CD4-positive, alpha-beta memory T cell (primary cell): Measurements from ENCODE around the gene MACF1. TPM values are rescaled to one million over a fixed set of nuclear protein-coding genes. Genes with fewer than 3 reads are reported as not detected.

ENCODE experiments used
- CTCF ChIA-PET: fragments of 350-600 bp; sonication (Branson Sonifier 250); formaldehyde crosslinking; loops from one replicate; lab custom pipeline; 2021; ENCODE audit warnings: inconsistent platforms; ENCODE audit not compliant: partially characterized antibody; lab: Charles Lee
- POLR2A ChIA-PET: fragments of 350-600 bp; sonication (Branson Sonifier 250); formaldehyde crosslinking; loops from one replicate; lab custom pipeline; 2021; ENCODE audit not compliant: partially characterized antibody; lab: Charles Lee
- DNase-seq, 5 donors: peaks; one replicate each; pipeline versions ENCODE4 v3.0.0 to v3.0.0-alpha.2; 2020 to 2022; ENCODE audit warnings: mixed read lengths in 1 of 5
- H3K27ac ChIP-seq: one replicate; pipeline ENCODE4 v1.7.0; 2013; ENCODE audit warnings: low read depth, low read length
- H3K27me3 ChIP-seq: 2 replicates; pipeline ENCODE4 v1.7.0; 2013; ENCODE audit warnings: mild to moderate bottlenecking, low read length, moderate library complexity; ENCODE audit not compliant: insufficient read depth
- H3K36me3 ChIP-seq: 2 replicates; pipeline ENCODE4 v1.7.0; 2013; ENCODE audit warnings: mild to moderate bottlenecking, low read length, moderate library complexity; ENCODE audit not compliant: insufficient read depth
- H3K4me1 ChIP-seq: 2 replicates; pipeline ENCODE4 v1.7.0; 2013; ENCODE audit warnings: mild to moderate bottlenecking, low read length, moderate library complexity; ENCODE audit not compliant: insufficient read depth
- H3K4me3 ChIP-seq, 2 donors: one replicate each; pipeline ENCODE4 v1.7.0; 2013; ENCODE audit warnings: low read length in 2 of 2, mild to moderate bottlenecking in 1 of 2
- H3K9me3 ChIP-seq, 2 donors: one replicate each; pipeline ENCODE4 v1.7.0; 2013; ENCODE audit warnings: low read length in 2 of 2, control low read depth in 1 of 2; ENCODE audit not compliant: control insufficient read depth in 1 of 2
- H3K27ac Mint-ChIP-seq, 7 donors: one replicate each; pipeline ENCODE4 v1.8.0; 2020 to 2021; ENCODE audit warnings: mixed read lengths in 7 of 7, mild to moderate bottlenecking in 6 of 7, inconsistent platforms in 3 of 7, moderate library complexity in 3 of 7
- H3K27me3 Mint-ChIP-seq, 2 donors: one replicate each; pipeline ENCODE4 v1.8.0; 2020 to 2021; ENCODE audit warnings: mixed read lengths in 2 of 2
- H3K36me3 Mint-ChIP-seq, 2 donors: one replicate each; pipeline ENCODE4 v1.8.0; 2020 to 2021; ENCODE audit warnings: mixed read lengths in 2 of 2, inconsistent platforms in 1 of 2, mild to moderate bottlenecking in 1 of 2
- H3K4me1 Mint-ChIP-seq, 4 donors: one replicate each; pipeline ENCODE4 v1.8.0; 2020 to 2021; ENCODE audit warnings: mixed read lengths in 4 of 4, mild to moderate bottlenecking in 1 of 4
- H3K4me3 Mint-ChIP-seq, 8 donors: one replicate each; pipeline ENCODE4 v1.8.0; 2020 to 2021; ENCODE audit warnings: mixed read lengths in 8 of 8, mild to moderate bottlenecking in 7 of 8, moderate library complexity in 6 of 8, inconsistent platforms in 3 of 8
- H3K9me3 Mint-ChIP-seq, 8 donors: one replicate each; pipeline ENCODE4 v1.8.0; 2020 to 2021; ENCODE audit warnings: mixed read lengths in 8 of 8, mild to moderate bottlenecking in 5 of 8, inconsistent platforms in 3 of 8, moderate library complexity in 1 of 8
- intact Hi-C: fragments of 100-400 bp; cut with micrococcal nuclease; formaldehyde crosslinking; loops from one replicate; pipeline ENCODE4 v1.15.1; 2023
- polyA plus RNA-seq, 2 donors: library from polyadenylated mRNA; unstranded; fragments of 300-500 nt; fragmentation: Illumina TruSeq; gene quantifications; one replicate each; pipeline ENCODE4 v1.2.3, GENCODE V29; 2021
- total RNA-seq, 2 experiments: library from RNA; stranded (reverse); gene quantifications; one replicate each; pipeline ENCODE4 v1.2.3, GENCODE V29; 2021

Gene MACF1
- total and polyA plus RNA-seq, 4 experiments from 2014 or later: 6.8 to 387 (median 222) TPM

- H3K4me3 ChIP-seq: no peak overlapping the region
- peaks cover 73% of the 10 kb centered on the region for H3K36me3 ChIP-seq
- H3K9me3 ChIP-seq: no peaks in the 10 kb centered on the region
- no peak for DNase-seq
- H3K27ac ChIP-seq: no peak overlapping the region
- Mint-ChIP-seq H3K4me1 (peaks cover 3 to 4% (median 4%) of the 10 kb centered on the region in 4 donors), H3K36me3 (peaks cover 34 to 74% of the 10 kb centered on the region in 2 donors), H3K9me3 (no peaks in the 10 kb centered on the region), H3K27ac (peak overlapping the region in 1 of 7 donors; percentile 52), H3K4me3 (no peak overlapping the region), H3K27me3 (no peaks in the 10 kb centered on the region)
- no peaks in the 10 kb centered on the region for H3K27me3 ChIP-seq
- ChIA-PET POLR2A (no interaction called here), CTCF (no interaction called here)
- H3K4me1 ChIP-seq: no peaks in the 10 kb centered on the region
- intact Hi-C loops: no loop called here
These were observed 177.3 kb downstream of the MACF1 start for GRCh38 chr1:39381839-39382238.

GRCh38 chr1:39384305-39384704, 179.8 kb downstream of the MACF1 start:
- Mint-ChIP-seq H3K4me1 (peaks cover 5 to 16% (median 10%) of the 10 kb centered on the region in 4 donors), H3K4me3 (no peak overlapping the region), H3K9me3 (peaks cover 0 to 7% (median 0%) of the 10 kb centered on the region in 8 donors), H3K27ac (peak overlapping the region in 3 of 7 donors; percentile 19 to 77 (median 66)), H3K27me3 (no peaks in the 10 kb centered on the region), H3K36me3 (peaks cover 36 to 78% of the 10 kb centered on the region in 2 donors)
- intact Hi-C loops: no loop called here
- Histone ChIP-seq H3K27me3 (no peaks in the 10 kb centered on the region), H3K27ac (no peak overlapping the region), H3K4me3 (no peak overlapping the region), H3K36me3 (peaks cover 79% of the 10 kb centered on the region), H3K4me1 (no peaks in the 10 kb centered on the region), H3K9me3 (no peaks in the 10 kb centered on the region)
- ChIA-PET CTCF (interaction anchor here (1.5 kb wide), 2 partner anchors 27 to 31 kb away, joined by 3 to 5 read pairs; no protein-coding TSS in a partner anchor), POLR2A (no interaction called here)
- DNase-seq: no peak

- H3K27me3 Mint-ChIP-seq: no peaks in the 10 kb centered on the region
- peaks cover 45 to 77% of the 10 kb centered on the region in 2 donors for H3K36me3 Mint-ChIP-seq
These were observed 180.8 kb downstream of the MACF1 start for GRCh38 chr1:39385067-39385988.

GRCh38 chr1:39386997-39387396, 182.5 kb downstream of the MACF1 start:
- ChIA-PET CTCF (interaction anchor here (0.9 to 2.7 kb wide), 11 partner anchors 9 to 108 kb away, joined by 3 to 10 read pairs (median 3); no protein-coding TSS in a partner anchor), POLR2A (interaction anchor here (1.4 kb wide), 1 partner anchor 22 kb away, joined by 3 read pairs; no protein-coding TSS in a partner anchor)
- intact Hi-C loops: no loop called here
- DNase-seq: no peak
- Histone ChIP-seq H3K9me3 (no peaks in the 10 kb centered on the region), H3K4me3 (no peak overlapping the region), H3K27ac (no peak overlapping the region), H3K4me1 (peaks cover 19% of the 10 kb centered on the region), H3K36me3 (peaks cover 79% of the 10 kb centered on the region), H3K27me3 (no peaks in the 10 kb centered on the region)
- Mint-ChIP-seq H3K27me3 (no peaks in the 10 kb centered on the region), H3K36me3 (peaks cover 51 to 79% of the 10 kb centered on the region in 2 donors), H3K4me1 (peaks cover 19 to 35% (median 26%) of the 10 kb centered on the region in 4 donors), H3K4me3 (no peak overlapping the region), H3K9me3 (peaks cover 0 to 7% (median 0%) of the 10 kb centered on the region in 8 donors), H3K27ac (peak overlapping the region in 3 of 7 donors; percentile 1 to 55 (median 24))

More at GRCh38 chr1:39385067-39385988, 180.8 kb downstream of the MACF1 start:
- CTCF ChIA-PET: interaction anchor here (1.5 kb wide), 1 partner anchor 26 kb away, joined by 5 read pairs; no protein-coding TSS in a partner anchor
- Histone ChIP-seq H3K4me3 (no peak overlapping the region), H3K27me3 (no peaks in the 10 kb centered on the region), H3K36me3 (peaks cover 79% of the 10 kb centered on the region), H3K9me3 (no peaks in the 10 kb centered on the region), H3K4me1 (peaks cover 7% of the 10 kb centered on the region), H3K27ac (no peak overlapping the region)
- Mint-ChIP-seq H3K4me1 (peaks cover 8 to 22% (median 15%) of the 10 kb centered on the region in 4 donors), H3K27ac (peak overlapping the region in 3 of 7 donors; percentile 1 to 62 (median 53)), H3K4me3 (no peak overlapping the region), H3K9me3 (peaks cover 0 to 7% (median 0%) of the 10 kb centered on the region in 8 donors)
- no peak for DNase-seq
- intact Hi-C loops: no loop called here
- POLR2A ChIA-PET: interaction anchor here (0.6 kb wide), 1 partner anchor 227 kb away, joined by 4 read pairs; no protein-coding TSS in a partner anchor

DNA sequence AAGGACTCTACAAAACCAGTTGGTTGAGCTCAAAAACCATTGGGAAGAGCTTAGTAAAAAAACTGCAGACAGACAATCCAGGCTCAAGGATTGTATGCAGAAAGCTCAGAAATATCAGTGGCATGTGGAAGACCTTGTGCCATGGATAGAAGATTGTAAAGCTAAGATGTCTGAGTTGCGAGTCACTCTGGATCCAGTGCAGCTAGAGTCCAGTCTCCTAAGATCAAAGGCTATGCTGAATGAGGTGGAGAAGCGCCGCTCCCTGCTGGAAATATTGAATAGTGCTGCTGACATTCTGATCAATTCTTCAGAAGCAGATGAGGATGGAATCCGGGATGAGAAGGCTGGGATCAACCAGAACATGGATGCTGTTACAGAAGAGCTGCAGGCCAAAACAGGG, 183.0 kb downstream of the MACF1 start:
- ChIA-PET POLR2A (interaction anchor here (1.4 kb wide), 1 partner anchor 22 kb away, joined by 3 read pairs; no protein-coding TSS in a partner anchor), CTCF (interaction anchor here (0.9 to 2.7 kb wide), 11 partner anchors 9 to 289 kb away, joined by 3 to 10 read pairs (median 4); no protein-coding TSS in a partner anchor)
- H3K27ac ChIP-seq: no peak overlapping the region
- Mint-ChIP-seq H3K36me3 (peaks cover 53 to 76% of the 10 kb centered on the region in 2 donors), H3K9me3 (peaks cover 0 to 7% (median 0%) of the 10 kb centered on the region in 8 donors), H3K27me3 (no peaks in the 10 kb centered on the region), H3K4me1 (peaks cover 22 to 38% (median 29%) of the 10 kb centered on the region in 4 donors), H3K4me3 (no peak overlapping the region), H3K27ac (peak overlapping the region in 2 of 7 donors; percentile 24 to 47)
- no peak for DNase-seq
- H3K27me3 ChIP-seq: no peaks in the 10 kb centered on the region
- H3K9me3 ChIP-seq: no peaks in the 10 kb centered on the region
- peaks cover 74% of the 10 kb centered on the region for H3K36me3 ChIP-seq
- peaks cover 21% of the 10 kb centered on the region for H3K4me1 ChIP-seq
- intact Hi-C loops: no loop called here
- H3K4me3 ChIP-seq: no peak overlapping the region

DNA sequence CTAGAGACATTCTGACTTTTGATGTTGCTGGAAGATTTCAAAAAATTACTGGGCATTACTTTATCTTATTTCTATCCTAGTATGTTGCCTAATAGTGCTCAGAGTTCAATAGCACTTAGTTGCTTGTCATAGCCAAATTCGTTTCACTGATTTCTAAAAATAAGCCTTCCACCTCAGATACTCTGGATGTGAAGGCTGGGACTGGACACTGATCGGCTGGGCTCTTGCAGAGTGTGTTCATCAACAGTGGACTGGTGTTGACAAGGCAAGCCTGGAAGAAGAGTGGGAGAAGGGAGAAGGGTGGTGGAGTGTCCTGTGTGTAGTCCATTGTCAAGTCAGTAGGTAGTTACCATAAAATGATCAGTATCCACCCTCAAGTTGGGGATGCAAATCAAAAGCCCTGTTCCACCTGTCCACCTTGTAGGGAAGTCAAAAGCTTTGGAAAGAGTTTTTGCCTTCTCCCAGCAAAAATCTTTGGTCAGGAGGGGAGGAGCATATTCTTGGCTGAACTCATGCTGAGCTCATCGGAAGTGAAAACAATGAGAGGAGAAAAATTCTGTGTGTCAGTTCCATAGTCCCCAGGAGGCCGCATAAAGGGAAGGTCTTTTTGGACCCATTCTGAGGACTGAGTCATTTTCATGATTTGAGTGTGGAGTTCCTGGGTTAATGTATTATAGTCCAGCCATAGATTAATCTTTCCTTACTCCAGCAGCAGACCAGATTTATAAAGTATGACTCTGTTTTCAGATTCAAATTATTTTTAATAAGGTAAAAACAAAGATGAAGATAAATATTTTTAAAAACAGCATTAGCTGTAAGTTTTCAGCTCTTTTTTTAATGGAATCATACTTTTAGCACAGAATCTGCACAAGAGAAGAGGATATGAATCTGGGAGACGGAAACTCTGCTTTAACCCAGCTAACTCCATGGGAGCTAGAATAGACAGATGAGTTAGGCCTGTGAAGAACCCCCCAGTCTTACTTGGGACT, 187.5 kb downstream of the MACF1 start:
- Mint-ChIP-seq H3K27me3 (no peaks in the 10 kb centered on the region), H3K4me3 (peak overlapping the region in 5 of 8 donors; percentile 3 to 41 (median 13)), H3K27ac (peak overlapping the region; percentile 1 to 83 (median 65)), H3K36me3 (peaks cover 44 to 65% of the 10 kb centered on the region in 2 donors), H3K9me3 (peaks cover 0 to 7% (median 0%) of the 10 kb centered on the region in 8 donors), H3K4me1 (peaks cover 55 to 79% (median 69%) of the 10 kb centered on the region in 4 donors)
- intact Hi-C loops: no loop called here
- Histone ChIP-seq H3K4me1 (peaks cover 64% of the 10 kb centered on the region), H3K36me3 (peaks cover 37% of the 10 kb centered on the region), H3K27me3 (no peaks in the 10 kb centered on the region), H3K27ac (no peak overlapping the region), H3K9me3 (no peaks in the 10 kb centered on the region), H3K4me3 (no peak overlapping the region)
- ChIA-PET CTCF (interaction anchor here (0.7 to 5.7 kb wide), 5 partner anchors 7 to 519 kb away, joined by 3 to 40 read pairs (median 3); partner anchors contain the start of gene MYCBP), POLR2A (interaction anchor here (0.8 to 1.0 kb wide), 3 partner anchors 9 to 18 kb away, joined by 3 to 7 read pairs (median 3); no protein-coding TSS in a partner anchor)
- no peak for DNase-seq
